NCI-H510A (cell line): Measurements from ENCODE around the gene MINPP1.

Source experiments
- DNase-seq: peaks from one replicate; lab custom pipeline; 2025; lab: John Stamatoyannopoulos, UW

The MINPP1 gene

DNA sequence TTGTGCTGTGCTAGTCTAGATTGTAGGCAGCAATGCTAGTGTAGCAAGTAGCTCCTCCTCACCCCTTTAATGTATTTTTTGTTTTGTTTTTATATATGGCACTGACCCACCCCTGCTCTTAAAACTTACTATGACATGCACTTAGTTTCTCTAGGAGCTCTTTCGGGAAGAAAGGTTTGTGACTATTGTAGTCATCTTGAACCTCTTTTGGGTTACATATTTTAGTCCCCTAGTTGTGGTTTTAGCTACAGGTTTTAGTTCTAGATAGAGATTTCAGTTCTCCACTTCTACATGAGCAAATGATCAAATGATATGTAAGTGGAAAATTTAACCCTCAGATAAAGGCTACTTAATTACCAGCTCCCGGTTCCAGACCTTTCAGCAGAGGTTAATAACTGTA, 14.9 kb downstream of the MINPP1 start:
- DNase-seq: no peak

GRCh38 chr10:87523731-87524130, 19.0 kb downstream of the MINPP1 start:
- DNase-seq: no peak

DNA sequence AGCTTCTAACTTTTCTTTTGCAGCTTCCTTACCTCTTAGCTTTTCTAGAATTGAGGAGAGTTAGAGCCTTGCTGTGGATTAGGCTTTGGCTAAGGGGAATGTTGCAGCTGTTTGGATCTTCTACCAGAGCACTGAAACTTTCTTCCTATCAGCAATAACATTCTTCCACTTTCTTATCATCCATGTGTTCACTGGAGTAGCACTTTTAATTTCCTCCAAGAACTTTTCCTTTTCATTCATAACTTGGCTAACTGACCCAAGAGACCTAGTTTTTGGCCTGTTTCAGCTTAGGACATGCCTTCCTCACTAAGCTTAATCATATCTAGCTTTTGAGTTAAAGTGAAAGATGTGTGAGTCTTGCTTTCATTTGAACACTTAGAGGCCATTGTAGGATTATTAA, 19.6 kb downstream of the MINPP1 start:
- DNase-seq: no peak

GRCh38 chr10:87531908-87532622, 27.4 kb downstream of the MINPP1 start:
- DNase-seq: no peak

DNA sequence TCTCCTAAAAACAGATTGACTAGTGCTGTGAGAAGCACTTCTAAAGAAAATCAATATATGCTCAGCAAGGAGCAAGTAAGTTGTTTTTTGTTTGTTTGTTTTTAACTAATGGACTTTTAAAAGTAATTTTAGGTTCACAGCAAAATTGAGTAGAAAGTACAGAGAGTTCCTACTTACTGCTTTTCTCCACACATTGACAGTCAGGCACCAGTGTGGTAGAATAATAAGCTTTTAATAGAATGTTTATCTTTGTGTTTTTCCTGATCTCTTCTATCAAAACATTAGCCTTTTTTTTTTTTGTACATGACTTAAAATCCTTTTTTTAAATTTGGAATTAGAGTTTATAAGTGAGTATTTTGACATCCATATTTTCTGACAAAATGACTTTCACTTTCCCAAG, 28.0 kb downstream of the MINPP1 start:
- DNase-seq: no peak

- no peak for DNase-seq
Measured at GRCh38 chr10:87534173-87534858, 29.6 kb downstream of the MINPP1 start.

- DNase-seq: no peak
Measured at GRCh38 chr10:87538092-87539015, 33.7 kb downstream of the MINPP1 start.

GRCh38 chr10:87541114-87541513, 36.4 kb downstream of the MINPP1 start:
- DNase-seq: no peak

GRCh38 chr10:87544721-87545120, 40.0 kb downstream of the MINPP1 start:
- DNase-seq: no peak

DNA sequence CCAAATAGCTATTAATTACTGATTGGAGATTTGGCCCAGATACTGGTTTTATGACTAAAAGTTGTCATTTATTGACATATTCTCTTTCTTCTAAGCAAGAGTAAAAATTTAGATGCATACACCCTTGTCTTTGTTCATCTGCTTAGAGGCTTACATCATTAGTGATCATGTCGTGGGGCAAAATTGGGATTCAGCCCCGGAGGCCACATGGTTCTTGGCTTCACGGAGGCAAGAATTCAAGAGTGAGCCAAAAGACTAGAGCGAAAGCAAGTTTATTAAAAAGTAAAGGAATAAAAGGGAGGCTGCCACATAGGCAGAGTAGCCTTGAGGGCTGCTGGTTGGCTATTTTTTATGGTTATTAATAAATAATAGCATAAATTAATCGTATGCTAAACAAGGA, 41.1 kb downstream of the MINPP1 start:
- DNase-seq: no peak

- DNase-seq: no peak
Measured at GRCh38 chr10:87546210-87546609, 41.5 kb downstream of the MINPP1 start.

DNA sequence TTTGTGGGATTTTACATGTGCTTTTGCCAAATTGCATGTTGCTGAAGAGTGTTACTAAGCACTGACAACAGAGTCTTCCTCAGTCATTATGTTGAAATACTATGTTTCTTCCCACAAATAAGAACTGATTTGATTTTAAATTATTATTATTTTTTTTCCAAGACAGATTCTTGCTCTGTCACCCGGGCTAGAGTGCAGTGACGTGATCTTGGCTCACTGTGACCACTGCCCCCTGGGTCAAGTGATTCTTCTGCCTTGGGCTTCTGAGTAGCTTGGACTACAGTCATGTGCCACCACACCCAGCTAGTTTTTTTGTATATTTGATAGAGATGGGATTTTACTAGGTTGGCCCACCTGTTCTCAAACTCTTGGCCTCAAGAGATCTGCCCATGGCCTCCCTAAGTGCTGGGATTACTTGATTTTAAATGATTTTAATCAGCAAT, 42.3 kb downstream of the MINPP1 start:
- DNase-seq: no peak

DNA sequence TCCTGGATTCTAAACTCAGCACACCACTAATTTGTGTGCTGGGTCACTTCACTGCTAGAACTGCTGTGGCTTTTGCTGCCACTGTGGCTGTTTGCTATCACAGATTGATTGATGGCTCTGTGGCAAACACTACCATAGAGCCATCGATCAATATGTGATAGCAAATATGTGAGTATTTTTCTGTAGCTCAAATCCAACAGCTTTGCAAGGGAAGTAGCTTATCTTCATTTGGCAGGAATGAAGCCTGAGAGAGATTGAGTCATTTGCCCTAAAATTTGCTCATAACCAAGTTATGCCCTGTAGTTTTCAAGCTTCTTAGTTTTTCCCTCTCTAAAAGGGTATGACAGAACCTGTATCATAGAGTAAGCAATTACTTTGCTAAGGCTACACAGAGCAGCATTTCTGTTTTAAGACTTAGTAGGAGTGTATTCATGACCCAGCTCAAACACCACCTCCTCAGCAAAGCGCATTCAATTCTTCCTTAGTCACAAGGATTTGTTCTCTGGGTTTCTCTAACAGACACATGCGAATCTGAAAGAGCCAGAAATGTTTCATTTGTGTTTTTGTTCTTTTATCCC, 43.1 kb downstream of the MINPP1 start:
- DNase-seq: no peak

GRCh38 chr10:87550741-87551140, 46.0 kb downstream of the MINPP1 start:
- DNase-seq: no peak

DNA sequence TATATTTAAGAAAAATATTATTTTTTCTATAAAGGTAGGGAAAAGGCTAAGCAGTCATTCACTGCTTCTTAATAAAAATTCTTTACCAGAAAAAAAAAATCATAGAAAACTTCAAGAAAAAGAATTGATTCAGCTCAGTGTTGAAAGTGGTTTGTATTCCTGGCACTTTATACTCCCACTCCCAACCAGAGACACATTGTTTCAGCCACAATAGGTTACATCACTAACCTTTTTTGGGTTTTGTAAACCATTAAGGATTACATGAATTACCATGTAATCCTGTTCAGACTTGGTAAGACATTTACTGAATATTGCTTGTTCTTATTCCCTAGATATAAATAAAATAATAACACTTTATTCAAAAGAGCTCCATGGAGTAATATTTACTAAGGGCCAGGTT, 46.6 kb downstream of the MINPP1 start:
- no peak for DNase-seq

- no peak for DNase-seq
Measured at GRCh38 chr10:87552248-87552929, 47.7 kb downstream of the MINPP1 start.

DNA sequence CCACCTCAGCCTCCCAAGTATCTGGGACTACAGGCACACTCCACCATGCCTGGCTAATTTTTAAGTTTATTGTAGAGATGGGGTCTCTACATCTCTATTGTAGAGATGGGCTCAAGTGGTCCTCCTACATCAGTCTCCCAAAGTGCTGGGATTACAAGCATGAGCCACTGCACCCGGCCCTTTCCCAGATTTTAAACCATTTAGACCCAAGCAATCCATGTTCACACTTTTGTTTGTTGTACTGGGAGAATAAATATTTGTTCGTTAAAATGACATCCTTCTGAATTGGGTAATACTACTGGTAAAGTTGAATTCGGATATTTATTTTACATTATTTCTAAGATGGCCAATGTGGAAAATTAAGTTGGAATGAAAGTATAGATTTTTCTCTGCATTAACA, 52.7 kb downstream of the MINPP1 start:
- DNase-seq: no peak

DNA sequence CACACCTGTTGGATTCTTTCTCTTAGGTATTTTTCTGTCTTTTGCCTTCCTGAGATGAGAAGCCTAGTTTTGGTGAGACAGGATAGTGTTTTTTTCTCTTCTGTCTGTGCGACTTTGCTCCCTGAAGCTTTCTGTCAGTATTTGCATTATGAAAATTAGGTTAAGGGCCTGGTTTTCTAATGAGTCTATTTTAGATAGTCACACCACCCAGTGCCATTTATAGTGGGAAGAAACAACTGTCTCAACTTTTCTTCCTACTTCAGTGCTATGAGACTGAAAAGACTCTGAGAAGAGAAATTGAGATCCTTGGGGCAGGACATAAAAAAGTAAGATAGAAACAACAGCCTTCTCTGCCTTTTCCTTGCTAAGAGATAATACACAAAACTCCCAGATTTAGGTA, 53.6 kb downstream of the MINPP1 start:
- no peak for DNase-seq

DNA sequence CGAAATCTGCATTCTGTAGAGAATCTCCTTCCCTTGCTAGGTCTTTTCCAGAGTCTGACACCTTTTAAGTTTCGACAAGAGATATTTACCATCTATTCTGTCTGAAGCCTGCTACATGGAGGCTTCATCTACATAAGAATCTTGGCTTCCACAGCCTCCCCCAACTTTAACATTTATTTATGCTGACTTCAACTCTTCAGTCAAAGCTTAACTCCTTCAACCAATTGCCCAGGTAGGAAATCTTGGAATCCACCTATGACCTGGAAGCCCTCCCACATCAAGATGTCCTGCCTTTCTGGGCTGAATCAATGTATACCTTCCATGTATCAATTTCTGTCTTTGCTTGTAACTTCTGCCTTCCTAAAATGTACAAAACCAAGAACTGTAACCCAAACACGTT, 54.7 kb downstream of the MINPP1 start:
- DNase-seq: no peak

DNA sequence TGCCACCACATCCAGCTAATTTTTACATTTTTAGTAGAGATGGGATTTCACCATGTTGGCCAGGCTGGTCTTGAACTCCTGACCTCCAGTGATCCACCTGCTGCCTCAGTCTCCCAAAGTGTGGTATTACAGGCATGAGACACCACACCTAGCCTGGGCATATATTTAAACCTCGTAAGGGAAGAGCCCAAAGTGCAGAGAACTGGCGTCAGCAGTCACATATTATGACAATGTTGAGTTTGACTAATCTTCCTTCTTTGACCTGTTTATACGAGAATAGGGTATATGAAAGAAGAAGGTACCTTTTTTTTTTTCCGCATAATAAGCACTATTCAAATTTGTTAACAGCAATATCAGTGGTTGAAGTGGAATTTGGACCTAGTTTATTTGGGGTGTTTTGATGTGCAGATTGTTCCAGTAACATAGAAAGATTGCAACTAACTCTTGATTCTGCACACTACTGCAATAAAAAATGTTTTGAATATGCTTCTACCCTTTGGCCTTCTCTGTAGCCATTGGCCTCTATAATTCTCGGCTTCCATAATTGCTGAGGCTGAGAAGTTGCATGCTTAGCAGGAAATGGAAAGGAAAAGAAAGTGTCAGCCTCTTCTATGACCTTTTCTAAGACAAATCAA, 55.9 kb downstream of the MINPP1 start:
- no peak for DNase-seq

GRCh38 chr10:87562750-87563149, 58.1 kb downstream of the MINPP1 start:
- DNase-seq: no peak
